ENCODE measurements around the gene P2RY1.
"Not testable (repeated sequence)": the region's sequence is repeated elsewhere in the genome, so short reads cannot be mapped to it uniquely, and the experiment has no call there.

P2RY1 gene

GRCh38 chr3:152835601-152836102, 721 bp downstream of the P2RY1 start:
- DNase-seq (ENCODE audit: extremely low spot score, insufficient read length, low read depth) (no peak), FAIRE-seq (no peak)

- no peak for FAIRE-seq
- DNase-seq (ENCODE audit: extremely low spot score, insufficient read length, low read depth) = no peak
Measured at GRCh38 chr3:152836269-152836668, 1.3 kb downstream of the P2RY1 start.

GRCh38 chr3:152839511-152839910, 4.6 kb downstream of the P2RY1 start:
- DNase-seq (ENCODE audit: extremely low spot score, insufficient read length, low read depth) (no peak), FAIRE-seq (no peak)

GRCh38 chr3:152841131-152841530, 6.2 kb downstream of the P2RY1 start:
- DNase-seq (ENCODE audit: extremely low spot score, insufficient read length, low read depth) (no peak), FAIRE-seq (no peak)

GRCh38 chr3:152842413-152842812, 7.5 kb downstream of the P2RY1 start:
- no peak for FAIRE-seq
- no peak for DNase-seq (ENCODE audit: extremely low spot score, insufficient read length, low read depth)

GRCh38 chr3:152843955-152844354, 9.0 kb downstream of the P2RY1 start:
- FAIRE-seq (no peak), DNase-seq (ENCODE audit: extremely low spot score, insufficient read length, low read depth) (no peak)

- FAIRE-seq; DNase-seq (ENCODE audit: extremely low spot score, insufficient read length, low read depth): not testable (repeated sequence)
Measured at GRCh38 chr3:152846572-152847202, 11.8 kb downstream of the P2RY1 start.

- not testable (repeated sequence) for FAIRE-seq; DNase-seq (ENCODE audit: extremely low spot score, insufficient read length, low read depth)
Measured at GRCh38 chr3:152847599-152847998, 12.7 kb downstream of the P2RY1 start.

GRCh38 chr3:152849996-152850578, 15.2 kb downstream of the P2RY1 start:
- DNase-seq (ENCODE audit: extremely low spot score, insufficient read length, low read depth) = no peak
- FAIRE-seq = no peak

GRCh38 chr3:152853196-152853595, 18.3 kb downstream of the P2RY1 start:
- FAIRE-seq (no peak), DNase-seq (ENCODE audit: extremely low spot score, insufficient read length, low read depth) (no peak)

- FAIRE-seq = no peak
Measured at GRCh38 chr3:152857082-152857481, 22.2 kb downstream of the P2RY1 start.

GRCh38 chr3:152858170-152858800, 23.4 kb downstream of the P2RY1 start:
- no peak for DNase-seq (ENCODE audit: extremely low spot score, insufficient read length, low read depth)

More at GRCh38 chr3:152857082-152857481, 22.2 kb downstream of the P2RY1 start:
- DNase-seq (ENCODE audit: extremely low spot score, insufficient read length, low read depth) = no peak

GRCh38 chr3:152860736-152861135, 25.8 kb downstream of the P2RY1 start:
- FAIRE-seq (no peak), DNase-seq (ENCODE audit: extremely low spot score, insufficient read length, low read depth) (no peak)

More at GRCh38 chr3:152858170-152858800, 23.4 kb downstream of the P2RY1 start:
- no peak for FAIRE-seq

GRCh38 chr3:152865668-152866245, 30.8 kb downstream of the P2RY1 start:
- DNase-seq (ENCODE audit: extremely low spot score, insufficient read length, low read depth) (no peak), FAIRE-seq (no peak)

- FAIRE-seq (no peak), DNase-seq (ENCODE audit: extremely low spot score, insufficient read length, low read depth) (no peak)
Measured at GRCh38 chr3:152870027-152870426, 35.1 kb downstream of the P2RY1 start.

- DNase-seq (ENCODE audit: extremely low spot score, insufficient read length, low read depth); FAIRE-seq: not testable (repeated sequence)
Measured at GRCh38 chr3:152873314-152873713, 38.4 kb downstream of the P2RY1 start.

- FAIRE-seq (no peak), DNase-seq (ENCODE audit: extremely low spot score, insufficient read length, low read depth) (no peak)
Measured at GRCh38 chr3:152874896-152875749, 40.2 kb downstream of the P2RY1 start.

GRCh38 chr3:152879130-152879789, 44.3 kb downstream of the P2RY1 start:
- no peak for FAIRE-seq
- no peak for DNase-seq (ENCODE audit: extremely low spot score, insufficient read length, low read depth)

- DNase-seq (ENCODE audit: extremely low spot score, insufficient read length, low read depth) (no peak), FAIRE-seq (no peak)
Measured at GRCh38 chr3:152879790-152880174, 44.9 kb downstream of the P2RY1 start.
